Epithelial cell of esophagus (primary cell): ENCODE results near the gene FYB2.
A peak's percentile ranks its signal among the peaks of the same experiment; 100 is the strongest.

Source experiments
- DNase-seq: peaks from one replicate; pipeline ENCODE4 v3.0.0; 2010; ENCODE audit warnings: low read depth
- H3K4me3 ChIP-seq: 2 replicates; pipeline ENCODE4 v1.5.1; 2011; ENCODE audit warnings: mild to moderate bottlenecking, low read length, control low read depth
- CTCF ChIP-seq: IDR thresholded peaks from 2 replicates; pipeline ENCODE4 v1.5.1; 2011; ENCODE audit warnings: low read depth, mild to moderate bottlenecking, low read length, control low read depth, inconsistent platforms; ENCODE audit not compliant: insufficient read depth; ENCODE audit errors: missing control alignments

FYB2 gene, protein sequence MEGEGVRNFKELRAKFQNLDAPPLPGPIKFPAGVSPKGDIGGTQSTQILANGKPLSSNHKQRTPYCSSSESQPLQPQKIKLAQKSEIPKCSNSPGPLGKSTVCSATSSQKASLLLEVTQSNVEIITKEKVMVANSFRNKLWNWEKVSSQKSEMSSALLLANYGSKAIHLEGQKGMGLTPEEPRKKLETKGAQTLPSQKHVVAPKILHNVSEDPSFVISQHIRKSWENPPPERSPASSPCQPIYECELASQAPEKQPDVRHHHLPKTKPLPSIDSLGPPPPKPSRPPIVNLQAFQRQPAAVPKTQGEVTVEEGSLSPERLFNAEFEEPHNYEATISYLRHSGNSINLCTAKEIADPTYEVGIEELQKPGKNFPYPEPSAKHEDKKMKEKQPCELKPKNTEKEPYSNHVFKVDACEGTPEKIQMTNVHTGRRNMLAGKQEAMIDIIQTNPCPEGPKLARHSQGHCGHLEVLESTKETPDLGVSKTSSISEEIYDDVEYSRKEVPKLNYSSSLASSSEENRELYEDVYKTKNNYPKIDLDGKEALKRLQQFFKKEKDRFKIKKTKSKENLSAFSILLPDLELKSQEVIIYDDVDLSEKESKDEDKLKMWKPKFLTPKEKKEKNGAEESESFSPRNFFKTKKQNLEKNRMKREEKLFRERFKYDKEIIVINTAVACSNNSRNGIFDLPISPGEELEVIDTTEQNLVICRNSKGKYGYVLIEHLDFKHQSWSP

GRCh38 chr1:56819387-56819899 is at the start of gene FYB2:
Gene FYB2 (minus strand): TSS chr1:56819404. CDS start chr1:56819290, 114 bp downstream.
- H3K4me3 ChIP-seq = no peak within 1 kb of the TSS
- TF ChIP-seq CTCF = no peak
- no peak for DNase-seq

DNA sequence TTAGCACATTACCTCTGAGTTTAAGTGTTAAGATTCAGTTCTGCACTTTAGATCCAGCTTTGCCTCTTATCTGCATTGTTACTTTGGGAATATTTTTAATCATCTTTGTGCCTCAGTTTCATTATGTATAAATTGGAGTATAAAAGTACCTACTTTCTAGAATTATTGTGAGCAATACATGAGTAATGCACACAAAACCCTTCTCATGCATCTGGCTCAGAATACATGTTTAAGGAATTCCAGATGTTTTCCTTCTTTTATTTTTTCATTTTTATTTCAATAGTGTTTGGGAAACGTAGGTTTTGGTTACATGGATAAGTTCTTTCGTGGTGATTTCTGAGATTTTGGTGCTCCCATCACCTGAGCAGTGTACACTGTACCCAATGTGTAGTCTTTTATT is 49.6 kb upstream of the FYB2 start:
- no peak for TF ChIP-seq CTCF
- no peak for DNase-seq
- H3K4me3 ChIP-seq = no peak overlapping the region

DNA sequence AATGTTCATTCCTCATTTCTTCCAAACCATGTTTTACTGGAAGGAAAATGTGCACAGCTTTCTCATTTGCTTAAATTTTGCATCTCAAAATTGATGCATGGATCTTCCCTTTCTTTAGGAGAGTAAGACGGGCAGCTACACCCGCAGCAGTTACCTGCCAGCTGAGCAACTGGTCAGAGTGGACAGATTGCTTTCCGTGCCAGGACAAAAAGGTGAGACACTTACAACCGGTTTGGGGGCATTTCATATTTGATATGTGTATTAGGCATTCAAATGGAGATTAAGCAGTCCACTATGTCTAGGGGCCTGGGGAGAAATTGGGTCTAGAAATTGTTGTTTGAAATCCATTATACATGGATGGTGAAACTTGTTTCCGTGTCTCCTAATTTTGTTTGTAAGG is 48.3 kb upstream of the FYB2 start:
- H3K4me3 ChIP-seq = no peak overlapping the region
- DNase-seq = peak; percentile 57
- TF ChIP-seq CTCF = no peak

DNA sequence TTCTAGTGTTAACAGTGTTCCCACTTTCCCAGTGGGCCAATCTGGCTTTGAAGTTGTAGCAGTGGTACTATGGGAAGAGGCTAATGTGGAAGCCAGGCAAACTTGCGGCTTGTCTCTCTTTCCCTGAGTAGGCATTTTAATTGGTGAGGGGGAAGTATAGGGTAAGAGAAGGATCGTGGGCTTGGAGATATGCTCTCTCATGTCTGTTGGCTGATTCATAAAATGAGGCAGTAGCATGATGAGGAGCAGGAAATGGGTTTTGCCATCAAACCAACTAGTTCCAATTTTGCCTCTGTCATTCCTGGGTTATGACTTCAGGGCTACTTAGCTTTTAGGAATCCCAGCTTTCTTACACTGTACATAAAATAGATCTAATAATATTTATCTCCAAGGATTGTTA is 47.5 kb upstream of the FYB2 start:
- TF ChIP-seq CTCF = no peak
- H3K4me3 ChIP-seq = no peak overlapping the region
- peak; percentile 57 for DNase-seq

GRCh38 chr1:56864430-56864829 is 45.2 kb upstream of the FYB2 start:
- no peak for TF ChIP-seq CTCF
- DNase-seq = peak; percentile 35
- H3K4me3 ChIP-seq = no peak overlapping the region

- no peak for TF ChIP-seq CTCF
- DNase-seq = no peak
Observed at GRCh38 chr1:56863265-56863992, 44.2 kb upstream of the FYB2 start.

More at GRCh38 chr1:56863265-56863992, 44.2 kb upstream of the FYB2 start:
- no peak overlapping the region for H3K4me3 ChIP-seq
